Hepatocyte (in vitro differentiated cells): ENCODE measurements around the gene PLCD3. TPM values are rescaled to one million over a fixed set of nuclear protein-coding genes. Genes with fewer than 3 reads are reported as not detected.

Experiments used
- DNase-seq: peaks from one replicate; pipeline ENCODE4 v3.0.0-alpha.2; 2016; ENCODE audit warnings: low spot score
- H2AFZ ChIP-seq: fragments of 200-600 bp; sonication (generic); 2 replicates; pipeline ENCODE4 v1.6.0; 2016; ENCODE audit warnings: antibody characterized with exemption, mild to moderate bottlenecking
- H3K27ac ChIP-seq: fragments of 200-600 bp; sonication (generic); 2 replicates; pipeline ENCODE4 v1.5.1; 2016; ENCODE audit warnings: mild to moderate bottlenecking
- H3K27me3 ChIP-seq: fragments of 200-600 bp; sonication (generic); 2 replicates; pipeline ENCODE4 v1.6.1; 2016
- H3K36me3 ChIP-seq: fragments of 200-600 bp; sonication (generic); replicated peaks from 2 replicates; pipeline ENCODE4 v1.5.1; 2016; ENCODE audit warnings: low read depth; ENCODE audit not compliant: insufficient read depth
- H3K4me1 ChIP-seq: fragments of 200-600 bp; sonication (generic); 2 replicates; pipeline ENCODE4 v1.5.1; 2016; ENCODE audit warnings: mild to moderate bottlenecking, moderate library complexity; ENCODE audit not compliant: insufficient read depth
- H3K4me2 ChIP-seq: fragments of 200-600 bp; sonication (generic); 2 replicates; pipeline ENCODE4 v1.6.0; 2016
- H3K4me3 ChIP-seq: fragments of 200-600 bp; sonication (generic); 2 replicates; pipeline ENCODE4 v1.5.1; 2016; ENCODE audit warnings: mild to moderate bottlenecking
- H3K79me2 ChIP-seq: fragments of 200-600 bp; sonication (generic); 2 replicates; pipeline ENCODE4 v1.6.0; 2017; ENCODE audit warnings: mild to moderate bottlenecking
- H3K9me2 ChIP-seq: fragments of 200-600 bp; sonication (generic); replicated peaks from 2 replicates; pipeline ENCODE4 v1.6.0; 2017; ENCODE audit warnings: mild to moderate bottlenecking; ENCODE audit not compliant: insufficient read depth
- H3K9me3 ChIP-seq: fragments of 200-600 bp; sonication (generic); 2 replicates; pipeline ENCODE4 v1.5.1; 2016; ENCODE audit warnings: low read depth, mild to moderate bottlenecking
- H4K20me1 ChIP-seq: fragments of 200-600 bp; sonication (generic); 2 replicates; pipeline ENCODE4 v1.6.0; 2016; ENCODE audit warnings: mild to moderate bottlenecking; ENCODE audit not compliant: insufficient read depth, poor library complexity, severe bottlenecking
- CTCF ChIP-seq: fragments of 200-600 bp; sonication (generic); IDR thresholded peaks from 2 replicates; pipeline ENCODE4 v1.5.1; 2016; ENCODE audit warnings: antibody characterized with exemption, mild to moderate bottlenecking; ENCODE audit not compliant: poor library complexity
- EZH2 ChIP-seq: fragments of 200-600 bp; sonication (generic); IDR thresholded peaks from 2 replicates; pipeline ENCODE4 v1.6.1; 2016; ENCODE audit warnings: antibody characterized with exemption, mild to moderate bottlenecking, borderline replicate concordance
- EZH2phosphoT487 ChIP-seq: fragments of 200-600 bp; sonication (generic); IDR thresholded peaks from one replicate; pipeline ENCODE4 v1.6.1; 2018; ENCODE audit warnings: antibody characterized with exemption, mild to moderate bottlenecking, low read depth, moderate library complexity; ENCODE audit not compliant: unreplicated experiment, severe bottlenecking
- WGBS: methylation state at CpG from one replicate; pipeline ENCODE4 v1.1.6; 2016; ENCODE audit warnings: low lambda C conversion rate; ENCODE audit errors: missing lambda C conversion rate; 5-methylcytosine and 5-hydroxymethylcytosine counted together
- polyA plus RNA-seq: library from polyadenylated mRNA; unstranded; fragments of >200 nt; fragmentation: Nextera tagmentation; extraction: Ambion mirVana; gene quantifications from 2 replicates; pipeline ENCODE4 v1.2.1, GENCODE V29; 2016
- total RNA-seq: library from RNA; depleted of rRNA; stranded (reverse); fragments of >200 nt; gene quantifications from 2 replicates; pipeline ENCODE4 v1.2.3, GENCODE V29; 2014

The PLCD3 gene
- total and polyA plus RNA-seq, 2 experiments from 2014 or later = 41.8 to 69.7 TPM

DNA sequence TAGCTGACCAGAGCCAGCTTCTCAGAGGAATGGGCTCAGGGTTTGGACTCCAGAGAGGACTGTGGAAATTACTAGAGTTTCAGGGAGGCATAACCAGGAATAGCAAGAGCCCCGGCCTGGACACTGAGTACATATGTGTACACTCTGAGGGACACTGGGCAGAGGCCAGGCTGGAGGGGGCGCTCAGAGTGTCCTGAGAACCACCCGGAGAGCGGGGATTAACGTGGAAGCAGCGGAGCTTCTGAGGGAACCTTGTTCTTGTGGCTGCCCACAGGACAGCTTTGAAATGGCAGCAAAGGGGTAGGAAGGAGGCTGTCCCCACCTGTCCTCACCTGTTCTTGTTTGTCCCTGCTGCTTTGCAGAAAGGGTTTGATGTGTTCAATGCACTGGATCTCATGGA lies 27.8 kb downstream of the PLCD3 start:
- WGBS = 92% methylated on average over 6 of the region's 6 CpGs
- Histone ChIP-seq H4K20me1 (peaks cover 4% of the 10 kb centered on the region), H3K27me3 (no peaks in the 10 kb centered on the region), H3K79me2 (peaks cover 3% of the 10 kb centered on the region), H2AFZ (no peak overlapping the region), H3K9me3 (no peaks in the 10 kb centered on the region), H3K27ac (no peak overlapping the region), H3K4me3 (no peak overlapping the region), H3K36me3 (peaks cover 4% of the 10 kb centered on the region), H3K4me1 (peaks cover 22% of the 10 kb centered on the region), H3K9me2 (no peaks in the 10 kb centered on the region), H3K4me2 (no peak overlapping the region)
- DNase-seq = no peak
- TF ChIP-seq EZH2phosphoT487 (no peak), CTCF (no peak), EZH2 (no peak)

DNA sequence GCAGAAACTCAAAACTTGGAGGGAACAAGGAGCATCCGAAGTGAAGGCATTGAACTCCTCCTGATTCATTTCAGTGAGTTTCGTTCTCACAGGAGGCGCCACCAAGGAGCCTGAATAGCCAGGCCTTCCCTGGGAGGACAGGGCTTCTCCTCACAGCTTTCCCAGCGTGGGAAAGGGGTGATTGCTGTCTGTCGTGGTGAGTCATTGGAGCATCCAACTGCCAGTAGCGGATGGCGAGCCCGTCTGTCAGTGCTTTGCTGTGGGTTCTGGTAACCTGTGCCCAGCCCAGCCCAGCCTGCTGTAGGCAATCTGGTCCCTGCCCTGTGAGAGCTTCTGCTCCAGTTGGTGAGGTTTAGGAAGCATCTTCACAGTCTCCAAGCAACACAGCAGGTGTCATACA lies 28.3 kb downstream of the PLCD3 start:
- H2AFZ ChIP-seq = no peak overlapping the region
- H3K9me3 ChIP-seq = no peaks in the 10 kb centered on the region
- H3K27ac ChIP-seq = no peak overlapping the region
- no peak overlapping the region for H3K4me2 ChIP-seq
- DNase-seq = no peak
- peaks cover 4% of the 10 kb centered on the region for H3K36me3 ChIP-seq
- TF ChIP-seq EZH2phosphoT487 (no peak), CTCF (no peak), EZH2 (no peak)
- WGBS = 97% methylated on average over 8 of the region's 8 CpGs
- H3K4me1 ChIP-seq = peaks cover 22% of the 10 kb centered on the region
- no peaks in the 10 kb centered on the region for H3K27me3 ChIP-seq
- H3K9me2 ChIP-seq = no peaks in the 10 kb centered on the region
- H4K20me1 ChIP-seq = peaks cover 4% of the 10 kb centered on the region
- no peak overlapping the region for H3K4me3 ChIP-seq
- H3K79me2 ChIP-seq = peaks cover 3% of the 10 kb centered on the region

DNA sequence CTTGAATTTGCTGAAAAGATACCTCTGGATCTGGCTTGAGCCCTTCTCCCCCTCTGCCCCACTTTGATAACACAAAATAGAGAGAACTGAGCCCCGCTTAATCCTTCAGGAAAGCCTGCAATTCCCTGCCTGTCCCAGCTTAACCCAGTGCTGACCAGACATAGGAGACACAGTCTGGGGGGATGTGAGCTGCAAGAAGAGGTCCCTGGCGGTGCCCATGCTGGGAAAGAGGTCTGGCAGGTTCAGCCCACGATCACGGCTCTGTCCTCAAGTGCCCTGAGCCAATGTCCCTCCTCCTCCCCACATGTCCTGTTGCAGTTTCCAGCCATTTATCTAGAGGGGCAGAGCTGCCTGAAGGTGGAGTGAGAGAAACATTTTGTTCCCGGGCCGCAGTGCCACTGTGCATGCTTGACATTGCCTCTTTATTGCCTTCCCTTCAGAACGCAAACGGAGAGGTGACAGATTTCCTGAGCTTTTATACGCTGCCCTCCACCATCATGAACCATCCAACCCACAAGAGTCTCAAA lies 29.0 kb downstream of the PLCD3 start:
- DNase-seq = no peak
- Histone ChIP-seq H3K79me2 (peaks cover 3% of the 10 kb centered on the region), H3K27ac (peak overlapping the region; percentile 94), H3K9me3 (no peaks in the 10 kb centered on the region), H3K4me2 (no peak overlapping the region), H3K36me3 (peaks cover 4% of the 10 kb centered on the region), H2AFZ (no peak overlapping the region), H3K9me2 (no peaks in the 10 kb centered on the region), H4K20me1 (peaks cover 4% of the 10 kb centered on the region), H3K4me3 (no peak overlapping the region), H3K27me3 (no peaks in the 10 kb centered on the region), H3K4me1 (peaks cover 25% of the 10 kb centered on the region)
- 93% methylated on average over 9 of the region's 9 CpGs for WGBS
- TF ChIP-seq EZH2 (no peak), EZH2phosphoT487 (no peak), CTCF (no peak)
